GM10266 (cell line): ENCODE data around the gene KCNN1.
A peak's percentile ranks its signal among the peaks of the same experiment; 100 is the strongest.
"Not testable (repeated sequence)": the region's sequence is repeated elsewhere in the genome, so short reads cannot be mapped to it uniquely, and the experiment has no call there.

Experiments used
- DNase-seq: peaks from one replicate; pipeline ENCODE4 v3.0.0; 2012; ENCODE audit errors: extremely low spot score
- CTCF ChIP-seq: IDR thresholded peaks from 2 replicates; pipeline ENCODE4 v1.5.1; 2012; ENCODE audit warnings: mild to moderate bottlenecking, low read depth; ENCODE audit not compliant: control insufficient read depth, insufficient read depth; ENCODE audit errors: missing control alignments

The KCNN1 gene

GRCh38 chr19:17999684-18000479 is 33.0 kb downstream of the KCNN1 start:
- DNase-seq = no peak
- no peak for TF ChIP-seq CTCF

- DNase-seq = no peak
- TF ChIP-seq CTCF = no peak
Observed at GRCh38 chr19:18000480-18000914, 33.6 kb downstream of the KCNN1 start.

- DNase-seq = peak; percentile 94
- TF ChIP-seq CTCF = no peak
Observed at GRCh38 chr19:18000915-18001776, 34.2 kb downstream of the KCNN1 start.

- DNase-seq = no peak
- no peak for TF ChIP-seq CTCF
Observed at GRCh38 chr19:18001777-18002345, 35.0 kb downstream of the KCNN1 start.

GRCh38 chr19:18002347-18002850 is 35.5 kb downstream of the KCNN1 start:
- TF ChIP-seq CTCF = no peak
- DNase-seq = no peak

- not testable (repeated sequence) for DNase-seq
Observed at GRCh38 chr19:18005750-18006149, 38.8 kb downstream of the KCNN1 start.

- TF ChIP-seq CTCF = peak; percentile 99
- DNase-seq = peak; percentile 94
Observed at GRCh38 chr19:18007044-18007916, 40.4 kb downstream of the KCNN1 start.
